ENCODE data around the gene CAP2.

Gene CAP2

DNA sequence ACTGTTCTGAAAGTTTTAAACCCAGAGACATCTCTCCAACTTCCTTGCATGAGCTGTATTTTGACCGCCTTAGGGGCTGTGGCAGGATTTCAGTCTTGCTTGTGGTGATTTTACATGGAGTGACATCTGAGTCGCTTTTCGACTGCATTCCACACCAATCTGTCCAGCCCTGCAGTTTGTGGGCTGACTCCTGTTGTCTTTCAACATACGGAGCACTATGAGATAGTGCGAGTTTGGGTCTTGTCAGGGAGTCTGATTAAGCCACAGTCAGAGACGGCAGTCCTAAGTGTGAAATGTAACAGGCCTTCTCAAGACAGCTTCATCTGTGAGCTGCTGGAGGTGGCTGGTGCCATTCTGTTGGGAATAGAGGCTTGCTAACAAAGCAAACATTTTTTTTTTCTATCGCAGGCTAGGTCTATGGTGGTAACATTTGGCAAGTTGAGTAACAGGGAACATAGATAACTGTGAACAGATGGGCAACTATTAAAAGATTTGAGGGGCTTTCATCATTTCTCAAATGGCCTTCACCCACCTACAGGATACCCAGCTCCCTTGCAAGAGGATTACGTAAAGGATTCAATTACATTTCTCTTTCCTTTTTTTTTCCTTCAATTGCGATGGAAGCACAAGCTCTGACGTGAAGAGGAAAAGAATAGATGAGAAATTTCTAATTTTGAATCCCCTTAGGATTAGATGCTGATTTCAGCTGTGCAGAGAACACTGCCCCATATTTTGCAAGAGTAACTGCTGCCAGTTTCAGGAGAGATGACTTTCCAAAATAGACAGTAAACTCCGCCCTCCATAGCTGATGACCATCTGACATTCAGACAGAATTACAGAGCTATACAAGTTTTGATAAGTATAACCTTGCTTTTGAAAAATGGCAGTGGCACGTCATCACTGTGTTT, 25.1 kb downstream of the CAP2 start:
- peak; percentile 66 for ATAC-seq
- TF ChIP-seq BACH2 (CRISPR knock-in tag; IDR thresholded peaks at IDR 0.05; ENCODE audit: borderline replicate concordance) (no peak), ZNF8 (CRISPR knock-in tag; IDR thresholded peaks at IDR 0.05) (no peak), ZFP30 (CRISPR knock-in tag; IDR thresholded peaks at IDR 0.05) (no peak), TCF4 (CRISPR knock-in tag; IDR thresholded peaks at IDR 0.05; ENCODE audit: borderline replicate concordance) (no peak), ZFP3 (CRISPR knock-in tag; IDR thresholded peaks at IDR 0.05) (no peak), SNAI2 (CRISPR knock-in tag; IDR thresholded peaks at IDR 0.05) (no peak), PPARA (CRISPR knock-in tag; IDR thresholded peaks at IDR 0.05; ENCODE audit: borderline replicate concordance) (no peak), ISL1 (CRISPR knock-in tag; IDR thresholded peaks at IDR 0.05) (no peak), CSDC2 (CRISPR knock-in tag; IDR thresholded peaks at IDR 0.05) (no peak), GLIS3 (CRISPR knock-in tag; IDR thresholded peaks at IDR 0.05) (no peak), ZC3H10 (CRISPR knock-in tag; IDR thresholded peaks at IDR 0.05) (no peak)
- TF ChIP-seq, protein P1, sequence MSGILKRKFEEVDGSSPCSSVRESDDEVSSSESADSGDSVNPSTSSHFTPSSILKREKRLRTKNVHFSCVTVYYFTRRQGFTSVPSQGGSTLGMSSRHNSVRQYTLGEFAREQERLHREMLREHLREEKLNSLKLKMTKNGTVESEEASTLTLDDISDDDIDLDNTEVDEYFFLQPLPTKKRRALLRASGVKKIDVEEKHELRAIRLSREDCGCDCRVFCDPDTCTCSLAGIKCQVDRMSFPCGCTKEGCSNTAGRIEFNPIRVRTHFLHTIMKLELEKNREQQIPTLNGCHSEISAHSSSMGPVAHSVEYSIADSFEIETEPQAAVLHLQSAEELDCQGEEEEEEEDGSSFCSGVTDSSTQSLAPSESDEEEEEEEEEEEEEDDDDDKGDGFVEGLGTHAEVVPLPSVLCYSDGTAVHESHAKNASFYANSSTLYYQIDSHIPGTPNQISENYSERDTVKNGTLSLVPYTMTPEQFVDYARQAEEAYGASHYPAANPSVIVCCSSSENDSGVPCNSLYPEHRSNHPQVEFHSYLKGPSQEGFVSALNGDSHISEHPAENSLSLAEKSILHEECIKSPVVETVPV (CRISPR knock-in tag; IDR thresholded peaks at IDR 0.05) = no peak
- TF ChIP-seq, protein P2, sequence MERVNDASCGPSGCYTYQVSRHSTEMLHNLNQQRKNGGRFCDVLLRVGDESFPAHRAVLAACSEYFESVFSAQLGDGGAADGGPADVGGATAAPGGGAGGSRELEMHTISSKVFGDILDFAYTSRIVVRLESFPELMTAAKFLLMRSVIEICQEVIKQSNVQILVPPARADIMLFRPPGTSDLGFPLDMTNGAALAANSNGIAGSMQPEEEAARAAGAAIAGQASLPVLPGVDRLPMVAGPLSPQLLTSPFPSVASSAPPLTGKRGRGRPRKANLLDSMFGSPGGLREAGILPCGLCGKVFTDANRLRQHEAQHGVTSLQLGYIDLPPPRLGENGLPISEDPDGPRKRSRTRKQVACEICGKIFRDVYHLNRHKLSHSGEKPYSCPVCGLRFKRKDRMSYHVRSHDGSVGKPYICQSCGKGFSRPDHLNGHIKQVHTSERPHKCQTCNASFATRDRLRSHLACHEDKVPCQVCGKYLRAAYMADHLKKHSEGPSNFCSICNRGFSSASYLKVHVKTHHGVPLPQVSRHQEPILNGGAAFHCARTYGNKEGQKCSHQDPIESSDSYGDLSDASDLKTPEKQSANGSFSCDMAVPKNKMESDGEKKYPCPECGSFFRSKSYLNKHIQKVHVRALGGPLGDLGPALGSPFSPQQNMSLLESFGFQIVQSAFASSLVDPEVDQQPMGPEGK (CRISPR knock-in tag; IDR thresholded peaks at IDR 0.05; ENCODE audit: borderline replicate concordance) = no peak
- TF ChIP-seq, protein P3, sequence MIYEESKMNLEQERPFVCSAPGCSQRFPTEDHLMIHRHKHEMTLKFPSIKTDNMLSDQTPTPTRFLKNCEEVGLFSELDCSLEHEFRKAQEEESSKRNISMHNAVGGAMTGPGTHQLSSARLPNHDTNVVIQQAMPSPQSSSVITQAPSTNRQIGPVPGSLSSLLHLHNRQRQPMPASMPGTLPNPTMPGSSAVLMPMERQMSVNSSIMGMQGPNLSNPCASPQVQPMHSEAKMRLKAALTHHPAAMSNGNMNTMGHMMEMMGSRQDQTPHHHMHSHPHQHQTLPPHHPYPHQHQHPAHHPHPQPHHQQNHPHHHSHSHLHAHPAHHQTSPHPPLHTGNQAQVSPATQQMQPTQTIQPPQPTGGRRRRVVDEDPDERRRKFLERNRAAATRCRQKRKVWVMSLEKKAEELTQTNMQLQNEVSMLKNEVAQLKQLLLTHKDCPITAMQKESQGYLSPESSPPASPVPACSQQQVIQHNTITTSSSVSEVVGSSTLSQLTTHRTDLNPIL (CRISPR knock-in tag; IDR thresholded peaks at IDR 0.05; ENCODE audit: low read depth) = no peak
- TF ChIP-seq, protein P4, sequence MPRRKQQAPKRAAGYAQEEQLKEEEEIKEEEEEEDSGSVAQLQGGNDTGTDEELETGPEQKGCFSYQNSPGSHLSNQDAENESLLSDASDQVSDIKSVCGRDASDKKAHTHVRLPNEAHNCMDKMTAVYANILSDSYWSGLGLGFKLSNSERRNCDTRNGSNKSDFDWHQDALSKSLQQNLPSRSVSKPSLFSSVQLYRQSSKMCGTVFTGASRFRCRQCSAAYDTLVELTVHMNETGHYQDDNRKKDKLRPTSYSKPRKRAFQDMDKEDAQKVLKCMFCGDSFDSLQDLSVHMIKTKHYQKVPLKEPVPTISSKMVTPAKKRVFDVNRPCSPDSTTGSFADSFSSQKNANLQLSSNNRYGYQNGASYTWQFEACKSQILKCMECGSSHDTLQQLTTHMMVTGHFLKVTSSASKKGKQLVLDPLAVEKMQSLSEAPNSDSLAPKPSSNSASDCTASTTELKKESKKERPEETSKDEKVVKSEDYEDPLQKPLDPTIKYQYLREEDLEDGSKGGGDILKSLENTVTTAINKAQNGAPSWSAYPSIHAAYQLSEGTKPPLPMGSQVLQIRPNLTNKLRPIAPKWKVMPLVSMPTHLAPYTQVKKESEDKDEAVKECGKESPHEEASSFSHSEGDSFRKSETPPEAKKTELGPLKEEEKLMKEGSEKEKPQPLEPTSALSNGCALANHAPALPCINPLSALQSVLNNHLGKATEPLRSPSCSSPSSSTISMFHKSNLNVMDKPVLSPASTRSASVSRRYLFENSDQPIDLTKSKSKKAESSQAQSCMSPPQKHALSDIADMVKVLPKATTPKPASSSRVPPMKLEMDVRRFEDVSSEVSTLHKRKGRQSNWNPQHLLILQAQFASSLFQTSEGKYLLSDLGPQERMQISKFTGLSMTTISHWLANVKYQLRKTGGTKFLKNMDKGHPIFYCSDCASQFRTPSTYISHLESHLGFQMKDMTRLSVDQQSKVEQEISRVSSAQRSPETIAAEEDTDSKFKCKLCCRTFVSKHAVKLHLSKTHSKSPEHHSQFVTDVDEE (CRISPR knock-in tag; IDR thresholded peaks at IDR 0.05) = no peak

DNA sequence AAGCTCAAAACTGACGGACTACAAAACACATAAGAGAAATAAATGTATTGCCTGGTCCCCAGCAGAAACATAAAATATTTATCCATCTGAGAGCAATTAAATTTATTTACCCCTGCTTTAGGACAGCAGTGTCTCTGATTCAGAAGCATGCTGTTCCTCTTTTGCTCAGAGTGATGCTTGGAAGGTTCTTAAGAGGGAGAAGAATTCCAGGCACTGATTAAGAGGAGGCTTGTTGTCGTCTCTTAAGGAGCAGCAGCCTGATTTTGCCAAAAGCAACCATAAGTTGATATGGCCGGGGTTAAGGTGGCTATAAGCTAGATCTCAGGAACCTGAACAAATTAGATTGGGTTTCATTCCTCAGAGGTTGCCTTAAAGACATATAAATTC, 25.8 kb downstream of the CAP2 start:
- ATAC-seq = no peak
- TF ChIP-seq, protein P5, sequence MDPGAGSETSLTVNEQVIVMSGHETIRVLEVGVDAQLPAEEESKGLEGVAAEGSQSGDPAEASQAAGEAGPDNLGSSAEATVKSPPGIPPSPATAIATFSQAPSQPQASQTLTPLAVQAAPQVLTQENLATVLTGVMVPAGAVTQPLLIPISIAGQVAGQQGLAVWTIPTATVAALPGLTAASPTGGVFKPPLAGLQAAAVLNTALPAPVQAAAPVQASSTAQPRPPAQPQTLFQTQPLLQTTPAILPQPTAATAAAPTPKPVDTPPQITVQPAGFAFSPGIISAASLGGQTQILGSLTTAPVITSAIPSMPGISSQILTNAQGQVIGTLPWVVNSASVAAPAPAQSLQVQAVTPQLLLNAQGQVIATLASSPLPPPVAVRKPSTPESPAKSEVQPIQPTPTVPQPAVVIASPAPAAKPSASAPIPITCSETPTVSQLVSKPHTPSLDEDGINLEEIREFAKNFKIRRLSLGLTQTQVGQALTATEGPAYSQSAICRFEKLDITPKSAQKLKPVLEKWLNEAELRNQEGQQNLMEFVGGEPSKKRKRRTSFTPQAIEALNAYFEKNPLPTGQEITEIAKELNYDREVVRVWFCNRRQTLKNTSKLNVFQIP (CRISPR knock-in tag; IDR thresholded peaks at IDR 0.05; ENCODE audit: borderline replicate concordance, low read depth) = no peak
- TF ChIP-seq RARB (CRISPR knock-in tag; IDR thresholded peaks at IDR 0.05) = no peak
- TF ChIP-seq ISL1 (CRISPR knock-in tag; IDR thresholded peaks at IDR 0.05) = no peak
- no peak for TF ChIP-seq ESRRG (CRISPR knock-in tag; IDR thresholded peaks at IDR 0.05)
- TF ChIP-seq, protein P3 (CRISPR knock-in tag; IDR thresholded peaks at IDR 0.05; ENCODE audit: low read depth) = no peak
- no peak for TF ChIP-seq GLIS3 (CRISPR knock-in tag; IDR thresholded peaks at IDR 0.05)
- no peak for TF ChIP-seq ZNF70 (CRISPR knock-in tag; IDR thresholded peaks at IDR 0.05)
- TF ChIP-seq BACH2 (CRISPR knock-in tag; IDR thresholded peaks at IDR 0.05; ENCODE audit: borderline replicate concordance) = no peak
- TF ChIP-seq CSDC2 (CRISPR knock-in tag; IDR thresholded peaks at IDR 0.05) = no peak
- TF ChIP-seq, protein P4 (CRISPR knock-in tag; IDR thresholded peaks at IDR 0.05) = no peak
- TF ChIP-seq PPARA (CRISPR knock-in tag; IDR thresholded peaks at IDR 0.05; ENCODE audit: borderline replicate concordance) = no peak
- no peak for TF ChIP-seq TOX (CRISPR knock-in tag; IDR thresholded peaks at IDR 0.05; ENCODE audit: borderline replicate concordance)
- TF ChIP-seq ZFP30 (CRISPR knock-in tag; IDR thresholded peaks at IDR 0.05) = no peak
- TF ChIP-seq ARNTL (CRISPR knock-in tag; IDR thresholded peaks at IDR 0.05; ENCODE audit: borderline replicate concordance, low read depth) = no peak
- TF ChIP-seq, protein P1 (CRISPR knock-in tag; IDR thresholded peaks at IDR 0.05) = no peak
- no peak for TF ChIP-seq ZNF8 (CRISPR knock-in tag; IDR thresholded peaks at IDR 0.05)
- no peak for TF ChIP-seq ZC3H10 (CRISPR knock-in tag; IDR thresholded peaks at IDR 0.05)
- TF ChIP-seq ZNF565 (CRISPR knock-in tag; conservative IDR thresholded peaks at IDR 0.05; ENCODE audit: low read depth) = no peak
